HepG2 (cell line): ENCODE data around the gene SLC1A2. TPM values are rescaled to one million over a fixed set of nuclear protein-coding genes. Genes with fewer than 3 reads are reported as not detected.

Experiments used
- ATAC-seq: fragments of 200-7000 bp; cut with Tn5 transposase; 3 replicates; pipeline ENCODE4 v1.9.1; 2020; ENCODE audit warnings: mild to moderate bottlenecking, moderate library complexity
- BruUV-seq: library from RNA; stranded (reverse); fragments of 400-500 nt; replicated peaks from 2 replicates; lab custom pipeline; 2021; lab: Mats Ljungman, UMichigan
- CTCF ChIA-PET: fragments of 300-600 bp; formaldehyde crosslinking; extraction: SDS; loops from one replicate; lab custom pipeline; 2021; ENCODE audit warnings: low total read pairs, inconsistent platforms, low intra/inter-chr PET ratio; lab: Yijun Ruan, JAX
- POLR2A ChIA-PET: fragments of 350-600 bp; sonication (Branson Sonifier 250); formaldehyde crosslinking; loops from one replicate; lab custom pipeline; 2020; ENCODE audit warnings: antibody characterized with exemption, inconsistent platforms; lab: Yijun Ruan, JAX
- DNase-seq: peaks from one replicate; pipeline ENCODE4 v3.0.0-alpha.2; 2015; ENCODE audit warnings: low spot score
- FAIRE-seq: peaks from 3 replicates; lab custom pipeline; 2011; peaks lifted over from hg19 to GRCh38; lab: Jason Lieb, UNC
- H2AFZ ChIP-seq: one replicate; pipeline ENCODE4 v1.6.1; 2011; ENCODE audit warnings: low read length, inconsistent platforms
- H3K27ac ChIP-seq: fragments of 300-600 bp; 3 replicates; pipeline ENCODE4 v1.8.0; 2011; ENCODE audit warnings: mixed run types, mild to moderate bottlenecking, mixed read lengths, low read length, inconsistent platforms; ENCODE audit not compliant: insufficient read depth; ENCODE audit errors: extremely low read length
- H3K27me3 ChIP-seq, 2 experiments: fragments of 200-600 bp in 1 of 2; 2 replicates in 1 of 2; 3 replicates in 1 of 2; pipeline versions ENCODE4 v1.6.0 to v1.8.0; 2011; ENCODE audit warnings: low read length in 2 of 2, mild to moderate bottlenecking in 2 of 2, moderate library complexity in 2 of 2, inconsistent platforms in 1 of 2; ENCODE audit not compliant: insufficient read depth in 2 of 2, control insufficient read depth in 1 of 2
- H3K36me3 ChIP-seq, 2 experiments: fragments of 200-600 bp in 1 of 2; replicated peaks in 1 of 2; 2 replicates in 1 of 2; 3 replicates in 1 of 2; pipeline versions ENCODE4 v1.5.1 to v1.8.0; 2011; ENCODE audit warnings: low read length in 2 of 2, inconsistent platforms in 1 of 2; ENCODE audit not compliant: insufficient read depth in 2 of 2, control insufficient read depth in 1 of 2
- H3K4me1 ChIP-seq: 2 replicates; pipeline ENCODE4 v1.5.1; 2012; ENCODE audit warnings: low read length, inconsistent platforms; ENCODE audit not compliant: insufficient read depth
- H3K4me2 ChIP-seq: 2 replicates; pipeline ENCODE4 v1.6.0; 2011; ENCODE audit warnings: low read depth, low read length, inconsistent platforms
- H3K4me3 ChIP-seq, 3 experiments: fragments of 200-600 bp in 1 of 3; sonication (generic), shearing (Covaris generic) in 1 of 3; replicated peaks in 1 of 3; 2 replicates each; pipeline ENCODE4 v1.5.1; 2011 to 2016; ENCODE audit warnings: low read length in 3 of 3, inconsistent platforms in 2 of 3, low read depth in 2 of 3, mild to moderate bottlenecking in 2 of 3, control low read depth in 1 of 3, mixed read lengths in 1 of 3; ENCODE audit not compliant: insufficient read depth in 1 of 3
- H3K79me2 ChIP-seq: one replicate; pipeline ENCODE4 v1.6.1; 2011; ENCODE audit warnings: low read length, inconsistent platforms; ENCODE audit not compliant: insufficient read depth
- H3K9ac ChIP-seq: 2 replicates; pipeline ENCODE4 v1.6.0; 2011; ENCODE audit warnings: mild to moderate bottlenecking, low read depth, low read length, inconsistent platforms; ENCODE audit not compliant: insufficient read depth
- H3K9me3 ChIP-seq: 2 replicates; pipeline ENCODE4 v1.5.1; 2012; ENCODE audit warnings: mild to moderate bottlenecking, low read length
- H4K20me1 ChIP-seq: 2 replicates; pipeline ENCODE4 v1.6.0; 2011; ENCODE audit warnings: inconsistent platforms, mild to moderate bottlenecking, low read length, moderate library complexity; ENCODE audit not compliant: insufficient read depth
- CHCHD3 ChIP-seq: sonication (generic); formaldehyde crosslinking; IDR thresholded peaks from 2 replicates; pipeline ENCODE4 v1.8.0; 2022; ENCODE audit warnings: mild to moderate bottlenecking, missing genetic modification reagents, moderate library complexity
- FOXJ3 ChIP-seq: sonication (generic); formaldehyde crosslinking; IDR thresholded peaks from 2 replicates; pipeline ENCODE4 v1.4.0; 2020; ENCODE audit warnings: missing genetic modification reagents, mild to moderate bottlenecking, borderline replicate concordance
- KAT2B ChIP-seq: fragments of 150-350 bp; IDR thresholded peaks from 2 replicates; pipeline ENCODE4 v1.6.1; 2014; ENCODE audit warnings: low read depth, low read length, borderline replicate concordance
- RERE ChIP-seq: IDR thresholded peaks from 2 replicates; pipeline ENCODE4 v1.6.1; 2016; ENCODE audit warnings: low read depth, missing genetic modification reagents, missing compliant biosample characterization
- RORA ChIP-seq: sonication (generic); formaldehyde crosslinking; IDR thresholded peaks from 2 replicates; pipeline ENCODE4 v1.5.0; 2020; ENCODE audit warnings: mild to moderate bottlenecking, missing genetic modification reagents, moderate library complexity
- SRF ChIP-seq: IDR thresholded peaks from 2 replicates; pipeline ENCODE4 v1.6.1; 2011; ENCODE audit warnings: mild to moderate bottlenecking, low read depth, low read length, moderate library complexity
- THAP11 ChIP-seq: IDR thresholded peaks from 2 replicates; pipeline ENCODE4 v1.6.1; 2016; ENCODE audit warnings: missing biosample characterization, missing genetic modification reagents
- YEATS2 ChIP-seq: sonication (generic); formaldehyde crosslinking; IDR thresholded peaks from 2 replicates; pipeline ENCODE4 v1.4.0; 2020; ENCODE audit warnings: missing genetic modification reagents, borderline replicate concordance
- ZNF207 ChIP-seq: fragments of 450-650 bp; IDR thresholded peaks from 2 replicates; pipeline ENCODE4 v1.6.1; 2016; ENCODE audit warnings: antibody characterized with exemption, borderline replicate concordance
- ZNF441 ChIP-seq: sonication (generic); formaldehyde crosslinking; IDR thresholded peaks from 2 replicates; pipeline ENCODE4 v1.7.0; 2021; ENCODE audit warnings: missing genetic modification reagents, borderline replicate concordance
- ZNF670 ChIP-seq: sonication (generic); formaldehyde crosslinking; IDR thresholded peaks from 2 replicates; pipeline ENCODE4 v1.8.0; 2022; ENCODE audit warnings: mild to moderate bottlenecking, missing genetic modification reagents, borderline replicate concordance
- ZNF788 ChIP-seq: sonication (generic); formaldehyde crosslinking; IDR thresholded peaks from 2 replicates; pipeline ENCODE4 v1.5.0; 2020; ENCODE audit warnings: mild to moderate bottlenecking, missing genetic modification reagents, borderline replicate concordance
- WGBS: methylation state at CpG from one replicate; pipeline ENCODE4 v1.1.6; 2017; ENCODE audit warnings: low lambda C conversion rate; 5-methylcytosine and 5-hydroxymethylcytosine counted together
- in situ Hi-C: cut with HindIII; loops from 2 replicates; pipeline ENCODE4 v1.10.0; 2017; ENCODE audit warnings: low pct_unique_long_range_greater_than_20kb; ENCODE audit not compliant: extremely low pct_ligation_motif_present
- intact Hi-C: fragments of 100-400 bp; cut with micrococcal nuclease; formaldehyde crosslinking; loops from one replicate; pipeline ENCODE4 v1.10.0; 2022; ENCODE audit not compliant: unreplicated experiment
- polyA plus RNA-seq, 8 experiments: library from polyadenylated mRNA; depleted of rRNA in 3 of 8; stranded (reverse) in 7 of 8; unstranded in 1 of 8; fragments of >200 nt; fragmentation: Illumina TruSeq in 4 of 8; extraction: Trizol in 4 of 8; gene quantifications; 2 replicates each; pipeline versions ENCODE4 v1.2.1 to v1.2.3, GENCODE V29; 2011 to 2016; ENCODE audit warnings: low read depth in 4 of 8, missing spikeins in 1 of 8, mixed read lengths in 1 of 8; ENCODE audit not compliant: insufficient read depth in 1 of 8
- total RNA-seq, 5 experiments: library from RNA; depleted of rRNA; stranded (reverse); fragments of >200 nt; fragmentation: Illumina TruSeq; extraction: Trizol; gene quantifications; 2 replicates each; pipeline ENCODE4 v1.2.3, GENCODE V29; 2016; ENCODE audit warnings: low read depth in 1 of 5
- TF ChIP-seq, protein P1 (sequence below): sonication (generic); formaldehyde crosslinking; IDR thresholded peaks from 2 replicates; pipeline ENCODE4 v1.5.1; 2020; ENCODE audit warnings: mild to moderate bottlenecking, missing genetic modification reagents, borderline replicate concordance

Gene SLC1A2
- total and polyA plus RNA-seq, 2 of the 13 experiments (the other 11 are each of a cell fraction or from before 2014, with no cell fraction given), result 23.2 to 43.2 TPM

GRCh38 chr11:35206616-35207015 lies 212.7 kb downstream of the SLC1A2 start:
- no TSS peak for BruUV-seq
- H3K79me2 ChIP-seq, result no peaks in the 10 kb centered on the region
- no peaks in the 10 kb centered on the region for H3K4me1 ChIP-seq
- no peaks in the 10 kb centered on the region; a peak in 1 of 5 replicates for H3K27me3 ChIP-seq
- WGBS, result 0% methylated on average over 1 of the region's 1 CpG
- in situ Hi-C loops, result no loop called here
- no peaks in the 10 kb centered on the region for H3K36me3 ChIP-seq
- CTCF ChIA-PET, result no interaction called here
- H4K20me1 ChIP-seq, result no peaks in the 10 kb centered on the region
- no peak overlapping the region for H3K9ac ChIP-seq
- H3K4me3 ChIP-seq, result no peak overlapping the region
- DNase-seq (no peak), FAIRE-seq (no peak)
- TF ChIP-seq CHCHD3 (CRISPR knock-in tag) (no peak), SRF (no peak), RORA (CRISPR knock-in tag) (no peak), FOXJ3 (CRISPR knock-in tag) (no peak), ZNF441 (CRISPR knock-in tag) (no peak), THAP11 (no peak), ZNF788 (no peak), KAT2B (no peak), ZNF207 (no peak), YEATS2 (CRISPR knock-in tag) (no peak), RERE (CRISPR knock-in tag) (no peak), ZNF670 (CRISPR knock-in tag) (no peak)
- TF ChIP-seq, protein P1, sequence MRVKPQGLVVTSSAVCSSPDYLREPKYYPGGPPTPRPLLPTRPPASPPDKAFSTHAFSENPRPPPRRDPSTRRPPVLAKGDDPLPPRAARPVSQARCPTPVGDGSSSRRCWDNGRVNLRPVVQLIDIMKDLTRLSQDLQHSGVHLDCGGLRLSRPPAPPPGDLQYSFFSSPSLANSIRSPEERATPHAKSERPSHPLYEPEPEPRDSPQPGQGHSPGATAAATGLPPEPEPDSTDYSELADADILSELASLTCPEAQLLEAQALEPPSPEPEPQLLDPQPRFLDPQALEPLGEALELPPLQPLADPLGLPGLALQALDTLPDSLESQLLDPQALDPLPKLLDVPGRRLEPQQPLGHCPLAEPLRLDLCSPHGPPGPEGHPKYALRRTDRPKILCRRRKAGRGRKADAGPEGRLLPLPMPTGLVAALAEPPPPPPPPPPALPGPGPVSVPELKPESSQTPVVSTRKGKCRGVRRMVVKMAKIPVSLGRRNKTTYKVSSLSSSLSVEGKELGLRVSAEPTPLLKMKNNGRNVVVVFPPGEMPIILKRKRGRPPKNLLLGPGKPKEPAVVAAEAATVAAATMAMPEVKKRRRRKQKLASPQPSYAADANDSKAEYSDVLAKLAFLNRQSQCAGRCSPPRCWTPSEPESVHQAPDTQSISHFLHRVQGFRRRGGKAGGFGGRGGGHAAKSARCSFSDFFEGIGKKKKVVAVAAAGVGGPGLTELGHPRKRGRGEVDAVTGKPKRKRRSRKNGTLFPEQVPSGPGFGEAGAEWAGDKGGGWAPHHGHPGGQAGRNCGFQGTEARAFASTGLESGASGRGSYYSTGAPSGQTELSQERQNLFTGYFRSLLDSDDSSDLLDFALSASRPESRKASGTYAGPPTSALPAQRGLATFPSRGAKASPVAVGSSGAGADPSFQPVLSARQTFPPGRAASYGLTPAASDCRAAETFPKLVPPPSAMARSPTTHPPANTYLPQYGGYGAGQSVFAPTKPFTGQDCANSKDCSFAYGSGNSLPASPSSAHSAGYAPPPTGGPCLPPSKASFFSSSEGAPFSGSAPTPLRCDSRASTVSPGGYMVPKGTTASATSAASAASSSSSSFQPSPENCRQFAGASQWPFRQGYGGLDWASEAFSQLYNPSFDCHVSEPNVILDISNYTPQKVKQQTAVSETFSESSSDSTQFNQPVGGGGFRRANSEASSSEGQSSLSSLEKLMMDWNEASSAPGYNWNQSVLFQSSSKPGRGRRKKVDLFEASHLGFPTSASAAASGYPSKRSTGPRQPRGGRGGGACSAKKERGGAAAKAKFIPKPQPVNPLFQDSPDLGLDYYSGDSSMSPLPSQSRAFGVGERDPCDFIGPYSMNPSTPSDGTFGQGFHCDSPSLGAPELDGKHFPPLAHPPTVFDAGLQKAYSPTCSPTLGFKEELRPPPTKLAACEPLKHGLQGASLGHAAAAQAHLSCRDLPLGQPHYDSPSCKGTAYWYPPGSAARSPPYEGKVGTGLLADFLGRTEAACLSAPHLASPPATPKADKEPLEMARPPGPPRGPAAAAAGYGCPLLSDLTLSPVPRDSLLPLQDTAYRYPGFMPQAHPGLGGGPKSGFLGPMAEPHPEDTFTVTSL (CRISPR knock-in tag), result no peak
- TF ChIP-seq, all 625 proteins: peak for 0
- POLR2A ChIA-PET, result no interaction called here
- no peak overlapping the region for H3K4me2 ChIP-seq
- no peak for ATAC-seq
- intact Hi-C loops, result no loop called here
- H3K9me3 ChIP-seq, result no peaks in the 10 kb centered on the region
- no peak overlapping the region for H2AFZ ChIP-seq
- H3K27ac ChIP-seq, result no peak overlapping the region
